Right lobe of liver (tissue), 4 donors: ENCODE data around the gene GGA1.

Experiments
- POLR2A ChIP-seq: fragments of 450-650 bp; IDR thresholded peaks from one replicate; pipeline ENCODE4 v1.6.1; 2017; ENCODE audit warnings: antibody characterized with exemption, mild to moderate bottlenecking
- TF ChIP-seq, protein P1 (sequence below), 4 donors: fragments of 200-600 bp in 3 of 4; fragments of 450-650 bp in 1 of 4; IDR thresholded peaks; one replicate each; pipeline versions ENCODE4 v1.5.1 to v1.8.0; 2016 to 2022; ENCODE audit warnings: antibody characterized with exemption in 4 of 4, mild to moderate bottlenecking in 2 of 4
- donor health status: DM: no; HTN: no; CAD: no.
- donor health status: DM: no; HTN: no; CAD: no.
- donor health status: DM: no; HTN: yes; CAD: no.

DNA sequence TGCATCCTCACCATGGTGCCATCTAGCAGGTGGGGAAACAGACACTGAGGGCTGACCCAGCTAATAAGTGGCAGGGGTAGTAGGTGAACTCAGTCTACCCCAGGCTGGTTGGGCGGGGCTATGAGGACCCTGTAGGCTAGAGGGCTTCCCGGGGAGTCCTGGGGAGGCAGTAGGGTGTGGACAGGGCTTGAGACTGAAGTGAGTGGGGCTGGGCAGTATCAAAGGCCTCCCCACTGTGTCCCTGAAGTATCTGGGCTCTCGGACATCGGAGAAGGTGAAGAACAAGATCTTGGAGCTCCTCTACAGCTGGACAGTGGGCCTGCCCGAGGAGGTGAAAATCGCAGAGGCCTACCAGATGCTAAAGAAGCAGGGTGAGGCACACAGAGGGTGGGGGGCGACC is 11.4 kb downstream of the GGA1 start:
- TF ChIP-seq, protein P1, sequence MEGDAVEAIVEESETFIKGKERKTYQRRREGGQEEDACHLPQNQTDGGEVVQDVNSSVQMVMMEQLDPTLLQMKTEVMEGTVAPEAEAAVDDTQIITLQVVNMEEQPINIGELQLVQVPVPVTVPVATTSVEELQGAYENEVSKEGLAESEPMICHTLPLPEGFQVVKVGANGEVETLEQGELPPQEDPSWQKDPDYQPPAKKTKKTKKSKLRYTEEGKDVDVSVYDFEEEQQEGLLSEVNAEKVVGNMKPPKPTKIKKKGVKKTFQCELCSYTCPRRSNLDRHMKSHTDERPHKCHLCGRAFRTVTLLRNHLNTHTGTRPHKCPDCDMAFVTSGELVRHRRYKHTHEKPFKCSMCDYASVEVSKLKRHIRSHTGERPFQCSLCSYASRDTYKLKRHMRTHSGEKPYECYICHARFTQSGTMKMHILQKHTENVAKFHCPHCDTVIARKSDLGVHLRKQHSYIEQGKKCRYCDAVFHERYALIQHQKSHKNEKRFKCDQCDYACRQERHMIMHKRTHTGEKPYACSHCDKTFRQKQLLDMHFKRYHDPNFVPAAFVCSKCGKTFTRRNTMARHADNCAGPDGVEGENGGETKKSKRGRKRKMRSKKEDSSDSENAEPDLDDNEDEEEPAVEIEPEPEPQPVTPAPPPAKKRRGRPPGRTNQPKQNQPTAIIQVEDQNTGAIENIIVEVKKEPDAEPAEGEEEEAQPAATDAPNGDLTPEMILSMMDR (IDR thresholded peaks at IDR 0.05): no peak
- TF ChIP-seq POLR2A: no peak
